CD4-positive, CD25-positive, alpha-beta regulatory T cell (primary cell): Measurements from ENCODE around the gene KRT1. TPM values are rescaled to one million over a fixed set of nuclear protein-coding genes. Genes with fewer than 3 reads are reported as not detected.
A peak's percentile ranks its signal among the peaks of the same experiment; 100 is the strongest.

Source experiments
- ATAC-seq, 2 donors: fragments of 150-1000 bp; cut with Tn5 transposase; one replicate each; pipeline ENCODE4 v1.10.0; 2021; ENCODE audit warnings: low read depth in 2 of 2, moderate number of reproducible peaks in 2 of 2, moderate library complexity in 1 of 2
- DNase-seq, 3 donors: peaks; one replicate each; pipeline versions ENCODE4 v3.0.0 to v3.0.0-alpha.2; 2012 to 2022; ENCODE audit warnings: mixed read lengths in 1 of 3
- H3K27ac ChIP-seq: one replicate; pipeline ENCODE4 v1.7.0; 2013; ENCODE audit warnings: mild to moderate bottlenecking, low read length; ENCODE audit not compliant: insufficient read depth, poor library complexity, severe bottlenecking
- H3K27me3 ChIP-seq: one replicate; pipeline ENCODE4 v1.7.0; 2013; ENCODE audit warnings: low read length; ENCODE audit not compliant: control insufficient read depth, insufficient read depth
- H3K36me3 ChIP-seq: one replicate; pipeline ENCODE4 v1.7.0; 2013; ENCODE audit warnings: mild to moderate bottlenecking, low read length, moderate library complexity; ENCODE audit not compliant: control insufficient read depth, insufficient read depth
- H3K4me1 ChIP-seq: 2 replicates; pipeline ENCODE4 v1.7.0; 2013; ENCODE audit warnings: mild to moderate bottlenecking, low read length; ENCODE audit not compliant: insufficient read depth, control insufficient read depth, poor library complexity, severe bottlenecking
- H3K4me3 ChIP-seq: one replicate; pipeline ENCODE4 v1.7.0; 2013; ENCODE audit warnings: low read depth, mild to moderate bottlenecking, low read length, moderate library complexity
- H3K9me3 ChIP-seq, 2 experiments: 1 replicate in 1 of 2; 2 replicates in 1 of 2; pipeline ENCODE4 v1.7.0; 2013; ENCODE audit warnings: low read length in 2 of 2, mild to moderate bottlenecking in 1 of 2, moderate library complexity in 1 of 2; ENCODE audit not compliant: control insufficient read depth in 2 of 2
- H3K27ac Mint-ChIP-seq, 3 donors: one replicate each; pipeline ENCODE4 v1.8.0; 2020 to 2022; ENCODE audit warnings: mild to moderate bottlenecking in 3 of 3, mixed read lengths in 3 of 3, moderate library complexity in 2 of 3
- H3K27me3 Mint-ChIP-seq: one replicate; pipeline ENCODE4 v1.8.0; 2022; ENCODE audit warnings: mild to moderate bottlenecking, mixed read lengths
- H3K36me3 Mint-ChIP-seq: one replicate; pipeline ENCODE4 v1.8.0; 2020; ENCODE audit warnings: mixed read lengths
- H3K4me1 Mint-ChIP-seq, 4 donors: one replicate each; pipeline ENCODE4 v1.8.0; 2020 to 2022; ENCODE audit warnings: mixed read lengths in 4 of 4, mild to moderate bottlenecking in 1 of 4
- H3K4me3 Mint-ChIP-seq, 4 donors: one replicate each; pipeline ENCODE4 v1.8.0; 2020 to 2022; ENCODE audit warnings: mild to moderate bottlenecking in 4 of 4, mixed read lengths in 4 of 4, moderate library complexity in 3 of 4
- H3K9me3 Mint-ChIP-seq, 7 donors: one replicate each; pipeline ENCODE4 v1.8.0; 2020 to 2022; ENCODE audit warnings: mixed read lengths in 7 of 7, mild to moderate bottlenecking in 3 of 7, moderate library complexity in 2 of 7
- polyA plus RNA-seq, 4 donors: library from polyadenylated mRNA; unstranded; fragments of 300-500 nt; fragmentation: Illumina TruSeq; gene quantifications; one replicate each; pipeline ENCODE4 v1.2.3, GENCODE V29; 2021
- total RNA-seq: library from RNA; stranded (reverse); gene quantifications from one replicate; pipeline ENCODE4 v1.2.3, GENCODE V29; 2022

The KRT1 gene
- total and polyA plus RNA-seq, 5 donors from 2014 or later = 3.3 to 9.9 (median 5.8) TPM; not detected in 1

GRCh38 chr12:52686063-52686462 is 5.9 kb upstream of the KRT1 start:
- Histone ChIP-seq H3K9me3 (no peaks in the 10 kb centered on the region), H3K4me3 (no peak overlapping the region), H3K4me1 (peaks cover 6% of the 10 kb centered on the region), H3K27ac (no peak overlapping the region), H3K27me3 (no peaks in the 10 kb centered on the region), H3K36me3 (no peaks in the 10 kb centered on the region)
- Mint-ChIP-seq H3K4me1 (peaks cover 0 to 30% (median 6%) of the 10 kb centered on the region in 4 donors), H3K27me3 (peaks cover 33% of the 10 kb centered on the region), H3K27ac (no peak overlapping the region), H3K4me3 (no peak overlapping the region), H3K9me3 (no peaks in the 10 kb centered on the region), H3K36me3 (no peaks in the 10 kb centered on the region)
- ATAC-seq (no peak), DNase-seq (no peak)

GRCh38 chr12:52685406-52685890 is 5.2 kb upstream of the KRT1 start:
- H3K36me3 Mint-ChIP-seq = no peaks in the 10 kb centered on the region
- ATAC-seq (no peak), DNase-seq (no peak)
- Histone ChIP-seq H3K36me3 (no peaks in the 10 kb centered on the region), H3K27me3 (no peaks in the 10 kb centered on the region), H3K27ac (no peak overlapping the region), H3K4me3 (no peak overlapping the region), H3K9me3 (no peaks in the 10 kb centered on the region), H3K4me1 (no peaks in the 10 kb centered on the region)
- peaks cover 28% of the 10 kb centered on the region for H3K27me3 Mint-ChIP-seq
- peaks cover 0 to 27% (median 3%) of the 10 kb centered on the region in 4 donors for H3K4me1 Mint-ChIP-seq
- H3K27ac Mint-ChIP-seq = no peak overlapping the region
- H3K4me3 Mint-ChIP-seq = no peak overlapping the region
- no peaks in the 10 kb centered on the region for H3K9me3 Mint-ChIP-seq

GRCh38 chr12:52684431-52684830 is 4.2 kb upstream of the KRT1 start:
- Mint-ChIP-seq H3K27me3 (peaks cover 21% of the 10 kb centered on the region), H3K36me3 (no peaks in the 10 kb centered on the region), H3K4me1 (peaks cover 0 to 20% (median 2%) of the 10 kb centered on the region in 4 donors), H3K9me3 (no peaks in the 10 kb centered on the region), H3K27ac (no peak overlapping the region), H3K4me3 (no peak overlapping the region)
- Histone ChIP-seq H3K4me1 (no peaks in the 10 kb centered on the region), H3K4me3 (no peak overlapping the region), H3K27me3 (no peaks in the 10 kb centered on the region), H3K36me3 (no peaks in the 10 kb centered on the region), H3K9me3 (no peaks in the 10 kb centered on the region), H3K27ac (no peak overlapping the region)
- DNase-seq (no peak), ATAC-seq (no peak)

GRCh38 chr12:52683575-52684300 is 3.5 kb upstream of the KRT1 start:
- no peak overlapping the region for H3K4me3 Mint-ChIP-seq
- H3K27ac Mint-ChIP-seq = peak overlapping the region in 1 of 3 donors; percentile 1
- DNase-seq = no peak
- H3K36me3 ChIP-seq = no peaks in the 10 kb centered on the region
- H3K36me3 Mint-ChIP-seq = no peaks in the 10 kb centered on the region
- no peaks in the 10 kb centered on the region for H3K9me3 ChIP-seq
- no peak overlapping the region for H3K27ac ChIP-seq
- no peak overlapping the region for H3K4me3 ChIP-seq
- H3K27me3 ChIP-seq = no peaks in the 10 kb centered on the region
- no peaks in the 10 kb centered on the region for H3K4me1 ChIP-seq
- ATAC-seq = no peak
- peaks cover 0 to 18% (median 2%) of the 10 kb centered on the region in 4 donors for H3K4me1 Mint-ChIP-seq
- H3K9me3 Mint-ChIP-seq = no peaks in the 10 kb centered on the region
- H3K27me3 Mint-ChIP-seq = peaks cover 18% of the 10 kb centered on the region

GRCh38 chr12:52682938-52683574 is 2.8 kb upstream of the KRT1 start:
- no peaks in the 10 kb centered on the region for H3K36me3 ChIP-seq
- H3K27ac ChIP-seq = no peak overlapping the region
- no peaks in the 10 kb centered on the region for H3K4me1 ChIP-seq
- no peak overlapping the region for H3K4me3 Mint-ChIP-seq
- H3K36me3 Mint-ChIP-seq = no peaks in the 10 kb centered on the region
- H3K4me1 Mint-ChIP-seq = peaks cover 0 to 18% (median 2%) of the 10 kb centered on the region in 4 donors
- H3K9me3 Mint-ChIP-seq = no peaks in the 10 kb centered on the region
- peaks cover 11% of the 10 kb centered on the region for H3K27me3 Mint-ChIP-seq
- no peak overlapping the region for H3K4me3 ChIP-seq
- DNase-seq = no peak
- ATAC-seq = no peak
- H3K27me3 ChIP-seq = no peaks in the 10 kb centered on the region
- H3K27ac Mint-ChIP-seq = peak overlapping the region in 1 of 3 donors; percentile 1
- no peaks in the 10 kb centered on the region for H3K9me3 ChIP-seq

GRCh38 chr12:52682381-52682660 is 2.1 kb upstream of the KRT1 start:
- H3K4me3 ChIP-seq = no peak overlapping the region
- no peaks in the 10 kb centered on the region for H3K36me3 ChIP-seq
- Mint-ChIP-seq H3K27me3 (peaks cover 11% of the 10 kb centered on the region), H3K9me3 (no peaks in the 10 kb centered on the region), H3K36me3 (no peaks in the 10 kb centered on the region), H3K27ac (peak overlapping the region in 1 of 3 donors; percentile 49), H3K4me3 (no peak overlapping the region), H3K4me1 (peaks cover 0 to 18% (median 2%) of the 10 kb centered on the region in 4 donors)
- ATAC-seq (no peak), DNase-seq (no peak)
- H3K27ac ChIP-seq = no peak overlapping the region
- H3K9me3 ChIP-seq = no peaks in the 10 kb centered on the region
- H3K27me3 ChIP-seq = no peaks in the 10 kb centered on the region
- H3K4me1 ChIP-seq = no peaks in the 10 kb centered on the region

- H3K27ac ChIP-seq = no peak overlapping the region
- H3K36me3 Mint-ChIP-seq = no peaks in the 10 kb centered on the region
Observed at GRCh38 chr12:52681526-52682380, 1.5 kb upstream of the KRT1 start.

More at GRCh38 chr12:52681526-52682380, 1.5 kb upstream of the KRT1 start:
- ATAC-seq (peak; percentile 55 to 81), DNase-seq (peak in 2 of 3 donors; percentile 14 to 33)
- H3K36me3 ChIP-seq = no peaks in the 10 kb centered on the region
- Mint-ChIP-seq H3K4me1 (peaks cover 0 to 18% (median 2%) of the 10 kb centered on the region in 4 donors), H3K27me3 (peaks cover 11% of the 10 kb centered on the region), H3K9me3 (no peaks in the 10 kb centered on the region), H3K4me3 (peak overlapping the region in 1 of 4 donors; percentile 6), H3K27ac (peak overlapping the region in 2 of 3 donors; percentile 37 to 81)
- H3K4me3 ChIP-seq = no peak overlapping the region
- H3K9me3 ChIP-seq = no peaks in the 10 kb centered on the region
- H3K27me3 ChIP-seq = no peaks in the 10 kb centered on the region
- no peaks in the 10 kb centered on the region for H3K4me1 ChIP-seq
